ENCODE measurements around the gene IKBIP.
"Not testable (repeated sequence)": the region's sequence is repeated elsewhere in the genome, so short reads cannot be mapped to it uniquely, and the experiment has no call there.

The IKBIP gene, protein sequence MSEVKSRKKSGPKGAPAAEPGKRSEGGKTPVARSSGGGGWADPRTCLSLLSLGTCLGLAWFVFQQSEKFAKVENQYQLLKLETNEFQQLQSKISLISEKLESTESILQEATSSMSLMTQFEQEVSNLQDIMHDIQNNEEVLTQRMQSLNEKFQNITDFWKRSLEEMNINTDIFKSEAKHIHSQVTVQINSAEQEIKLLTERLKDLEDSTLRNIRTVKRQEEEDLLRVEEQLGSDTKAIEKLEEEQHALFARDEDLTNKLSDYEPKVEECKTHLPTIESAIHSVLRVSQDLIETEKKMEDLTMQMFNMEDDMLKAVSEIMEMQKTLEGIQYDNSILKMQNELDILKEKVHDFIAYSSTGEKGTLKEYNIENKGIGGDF

DNA sequence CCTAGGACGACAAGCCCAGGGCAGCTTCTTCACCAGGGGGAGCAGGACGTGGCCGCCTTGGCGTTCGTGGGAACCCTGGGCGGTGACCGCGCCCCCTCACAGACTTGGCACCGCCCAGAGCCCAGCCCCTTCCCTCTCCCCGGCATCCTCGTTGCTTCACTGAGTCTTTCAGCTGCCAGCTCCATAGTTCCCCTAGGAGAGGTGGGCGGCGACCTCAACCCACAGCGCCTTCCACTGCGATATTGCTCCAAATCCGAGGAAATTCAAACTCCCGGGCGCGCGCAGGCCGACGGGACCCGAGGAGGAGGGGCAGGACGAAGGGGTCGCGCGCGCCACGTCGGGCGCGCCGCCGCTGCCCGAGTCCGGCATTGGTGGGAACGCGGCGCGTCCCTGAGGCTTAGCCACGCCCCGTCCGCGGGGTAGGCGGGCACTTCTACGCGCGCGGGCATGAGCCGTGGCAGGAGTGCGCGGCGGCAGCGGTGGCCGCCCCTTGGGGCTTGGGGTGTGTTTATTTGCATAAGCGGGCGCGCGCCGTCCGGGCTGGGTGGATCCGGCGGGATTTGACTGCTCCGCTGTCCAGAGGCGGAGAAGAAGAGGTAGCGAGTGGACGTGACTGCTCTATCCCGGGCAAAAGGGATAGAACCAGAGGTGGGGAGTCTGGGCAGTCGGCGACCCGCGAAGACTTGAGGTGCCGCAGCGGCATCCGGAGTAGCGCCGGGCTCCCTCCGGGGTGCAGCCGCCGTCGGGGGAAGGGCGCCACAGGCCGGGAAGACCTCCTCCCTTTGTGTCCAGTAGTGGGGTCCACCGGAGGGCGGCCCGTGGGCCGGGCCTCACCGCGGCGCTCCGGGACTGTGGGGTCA, at the start of gene IKBIP, which contains the start of gene APAF1:
Gene IKBIP (minus strand): TSS at position 77 of the 860 bp plus-strand sequence. CDS start 87 bp downstream, outside the sequence.
Gene APAF1 (plus strand): TSS at position 579 of the 860 bp plus-strand sequence. CDS start 3,070 bp downstream, outside the sequence.
- peak; percentile 94 to 96 for DNase-seq

DNA sequence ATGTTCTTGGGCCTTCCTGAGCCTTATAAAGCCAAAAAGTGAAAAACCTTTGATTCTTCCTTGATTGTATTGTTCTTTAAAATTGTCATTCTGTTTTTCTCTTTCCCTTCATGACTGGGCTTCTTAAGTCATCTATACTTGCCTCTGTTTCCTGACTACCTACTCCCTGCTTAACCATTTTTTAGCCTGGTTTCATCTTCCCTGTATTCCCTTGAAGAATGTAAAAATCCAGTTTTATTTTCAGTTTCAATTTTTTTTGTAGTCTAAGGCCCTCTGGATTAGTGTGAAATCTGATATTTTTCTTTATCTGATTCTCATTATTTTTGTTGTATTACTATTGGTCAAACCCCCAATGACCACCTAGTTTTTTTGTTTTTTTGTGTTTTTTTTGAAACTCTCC, 46.8 kb upstream of the IKBIP start:
- no peak for DNase-seq

DNA sequence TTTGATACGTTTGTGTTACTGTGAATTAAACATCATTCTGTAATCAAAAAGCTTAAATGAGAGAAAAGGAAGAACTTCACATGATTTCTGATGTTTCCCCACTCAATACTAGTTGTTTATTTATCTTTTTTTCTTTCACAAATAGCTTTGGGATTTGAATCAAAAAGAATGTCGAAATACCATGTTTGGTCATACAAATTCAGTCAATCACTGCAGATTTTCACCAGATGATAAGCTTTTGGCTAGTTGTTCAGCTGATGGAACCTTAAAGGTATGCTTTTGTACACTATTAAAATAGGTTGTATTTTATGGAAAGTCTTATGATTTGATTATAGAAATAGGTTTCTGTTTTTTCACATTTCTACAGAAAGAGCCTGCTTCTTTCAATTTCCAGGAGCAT, 42.0 kb upstream of the IKBIP start:
- DNase-seq = no peak

DNA sequence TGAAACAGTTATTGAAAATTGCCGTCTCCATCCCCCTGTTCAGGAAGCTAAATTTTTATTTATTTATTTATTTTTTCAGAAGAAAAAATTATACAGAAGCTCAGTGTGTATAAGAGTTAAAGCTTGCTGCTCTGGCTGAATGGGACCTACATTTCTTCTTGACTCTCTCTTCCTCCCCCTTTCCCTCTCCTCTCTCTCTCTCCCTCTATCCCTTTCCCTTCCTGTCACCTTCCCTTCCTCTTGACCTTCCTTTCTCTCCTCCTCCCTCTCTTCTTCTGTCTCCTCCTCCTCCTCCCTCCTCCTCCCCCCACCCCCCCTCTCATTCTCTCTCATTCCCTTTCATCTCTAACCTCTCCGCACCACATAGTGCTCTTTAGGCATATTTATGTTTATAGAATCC, 39.6 kb upstream of the IKBIP start:
- DNase-seq = no peak

DNA sequence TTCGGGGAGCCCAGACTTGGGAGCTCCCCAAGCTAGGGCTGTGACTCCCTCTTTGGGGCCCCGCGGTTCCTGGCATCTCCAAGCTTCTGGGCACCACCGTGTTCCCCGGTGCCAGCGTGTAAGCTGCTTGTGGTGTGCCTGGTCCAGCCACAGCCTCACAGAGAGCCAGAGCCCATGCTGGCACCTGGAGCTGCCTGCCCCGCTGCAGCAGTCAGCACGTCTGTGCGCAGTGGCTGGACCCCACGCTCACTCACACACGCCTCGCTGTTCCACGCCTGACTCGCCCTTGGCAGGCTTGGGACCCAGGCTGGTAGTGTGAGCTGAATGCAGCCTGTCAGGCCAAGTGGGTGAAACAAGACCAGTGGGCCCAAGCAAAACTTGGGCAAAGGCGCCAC, 35.0 kb upstream of the IKBIP start:
- DNase-seq = no peak

DNA sequence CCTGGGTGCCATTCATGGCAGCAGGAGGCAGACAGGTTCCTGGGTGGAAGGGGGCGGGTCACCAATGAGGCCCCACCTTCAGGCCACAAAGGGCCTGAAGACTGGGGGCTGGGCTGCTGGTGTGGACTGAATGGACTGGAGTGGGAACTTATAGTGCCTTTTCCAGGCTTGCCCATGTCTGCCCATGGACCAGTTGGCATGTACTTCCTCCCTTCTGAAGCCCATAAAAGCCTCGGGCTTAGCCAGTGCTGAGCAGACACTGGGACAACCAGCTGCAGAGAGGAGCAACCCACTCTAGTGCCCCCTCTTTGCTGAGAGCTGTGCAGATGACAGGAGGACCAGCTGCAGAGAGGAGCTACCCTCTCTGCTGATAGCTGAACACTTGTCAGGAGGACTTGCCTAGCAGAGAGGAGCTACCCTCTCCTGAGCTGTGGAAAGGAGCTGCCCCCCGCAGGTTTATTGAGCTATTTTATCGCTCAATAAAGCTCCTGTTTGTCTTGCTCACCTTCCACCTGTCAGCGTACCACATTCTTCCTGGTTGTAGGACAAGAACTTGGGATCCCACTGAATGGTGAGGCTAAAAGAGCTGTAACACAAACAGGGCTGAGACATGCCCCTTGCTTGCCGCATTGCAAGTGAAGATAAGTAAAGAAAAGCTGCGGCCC, 34.5 kb upstream of the IKBIP start:
- no peak for DNase-seq

DNA sequence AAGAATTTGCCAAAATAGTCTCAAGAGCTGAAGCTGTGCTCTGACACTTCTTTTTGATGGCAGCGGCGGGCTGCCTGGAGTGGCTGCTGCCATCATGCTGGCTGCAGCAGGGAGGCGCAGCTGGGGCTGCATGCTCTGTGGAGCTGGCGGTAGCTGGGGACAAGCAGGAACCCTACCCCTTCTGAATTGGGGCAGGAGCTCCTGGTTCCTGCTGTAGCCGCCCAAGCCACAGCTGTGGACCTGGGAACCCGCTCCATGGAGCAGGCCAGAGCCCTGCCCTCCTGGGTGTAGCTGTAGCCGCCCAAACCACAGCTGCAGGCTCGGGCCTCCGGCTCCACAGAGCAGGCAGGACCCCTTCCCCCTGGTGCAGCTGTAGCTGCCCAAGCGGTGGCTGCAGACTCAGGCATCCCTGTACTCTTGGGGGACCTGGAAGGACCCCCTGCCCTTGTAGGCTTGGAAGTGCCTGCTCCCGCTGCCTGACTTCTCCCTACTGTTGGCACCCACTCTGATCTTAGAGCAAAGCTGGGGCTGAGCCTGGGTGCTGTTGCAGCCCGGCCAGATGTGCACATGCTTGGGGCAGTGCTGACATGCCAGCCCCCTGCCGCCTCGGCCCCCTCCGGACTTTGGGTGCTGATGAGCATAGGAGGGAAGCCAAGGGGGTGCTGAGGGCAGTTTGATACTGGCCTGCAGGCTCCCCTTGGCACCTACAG, 33.8 kb upstream of the IKBIP start:
- DNase-seq = no peak

DNA sequence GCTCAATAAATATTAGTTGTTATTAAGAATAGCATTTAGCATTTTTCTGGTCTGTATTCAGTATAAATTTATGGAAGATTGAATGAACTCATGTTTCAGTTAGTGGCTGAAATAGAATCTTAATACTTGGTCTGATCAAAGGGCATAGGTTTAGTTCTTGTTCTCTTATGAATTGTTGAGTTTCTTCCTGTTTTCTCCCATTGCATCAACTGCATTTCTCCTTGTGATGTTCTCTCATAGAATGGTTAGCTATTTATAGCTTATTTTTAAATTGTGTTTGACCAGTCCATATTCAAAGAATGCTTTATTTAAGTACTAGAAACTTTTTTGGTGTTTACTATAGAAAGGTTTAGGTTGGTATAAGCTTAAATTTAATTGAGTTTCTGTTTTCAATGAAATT, 30.3 kb upstream of the IKBIP start:
- no peak for DNase-seq

DNA sequence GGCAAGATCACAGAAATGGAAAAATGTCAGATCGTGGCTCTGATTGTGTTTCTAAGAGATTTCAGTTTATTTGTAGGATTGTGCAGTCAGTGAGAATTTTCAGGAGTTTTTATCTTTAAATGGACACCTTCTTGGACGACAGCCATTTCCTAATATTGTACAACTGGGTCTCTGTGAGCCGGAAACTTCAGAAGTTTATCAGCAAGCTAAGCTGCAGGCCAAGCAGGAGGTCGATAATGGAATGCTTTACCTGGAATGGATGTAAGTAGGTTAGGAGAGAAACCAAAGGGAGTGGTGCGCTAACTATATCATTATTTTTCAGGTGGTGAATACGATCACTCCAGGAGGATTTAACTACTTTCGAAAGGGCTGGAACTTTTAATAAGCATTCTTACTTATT, 26.9 kb upstream of the IKBIP start:
- no peak for DNase-seq

DNA sequence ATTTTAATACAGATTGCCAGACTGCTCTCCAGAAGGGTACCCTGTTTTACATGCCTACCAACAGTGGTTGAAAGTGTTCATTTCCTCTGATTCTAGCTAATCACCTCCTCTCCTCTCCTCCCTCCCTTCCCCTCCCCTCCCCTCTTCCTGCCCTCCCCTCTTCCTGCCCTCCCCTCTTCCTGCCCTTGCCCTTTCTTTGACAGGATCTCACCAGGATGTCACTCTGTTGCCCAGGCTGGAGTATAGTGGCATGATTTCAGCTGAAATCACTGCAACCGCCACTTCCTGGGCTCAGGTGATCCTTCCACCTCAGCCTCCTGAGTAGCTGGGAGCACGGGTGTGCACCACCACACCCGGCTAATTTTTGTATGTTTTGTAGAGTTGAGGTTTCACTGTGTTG, 25.2 kb upstream of the IKBIP start:
- peak in 1 of 2 donors; percentile 4 for DNase-seq

DNA sequence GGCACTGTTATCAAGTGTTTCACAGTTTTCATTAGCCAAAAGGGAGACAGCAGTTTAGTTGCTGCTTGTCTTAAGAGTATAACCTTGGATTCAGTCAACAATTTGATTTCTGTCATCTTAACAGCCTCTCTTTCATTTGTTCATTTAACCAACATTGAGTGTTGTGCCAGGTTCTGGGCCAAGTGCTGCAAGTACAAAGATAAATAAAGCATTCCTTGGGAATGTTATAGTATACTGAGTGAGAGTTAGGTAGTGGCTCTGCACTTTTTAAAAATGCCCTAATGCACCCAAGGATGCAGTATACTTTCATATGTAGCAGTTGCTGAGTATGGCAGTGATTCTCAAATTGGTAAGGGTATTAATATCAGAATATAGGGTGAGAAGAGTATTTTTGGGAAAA, 15.9 kb upstream of the IKBIP start:
- DNase-seq = no peak

DNA sequence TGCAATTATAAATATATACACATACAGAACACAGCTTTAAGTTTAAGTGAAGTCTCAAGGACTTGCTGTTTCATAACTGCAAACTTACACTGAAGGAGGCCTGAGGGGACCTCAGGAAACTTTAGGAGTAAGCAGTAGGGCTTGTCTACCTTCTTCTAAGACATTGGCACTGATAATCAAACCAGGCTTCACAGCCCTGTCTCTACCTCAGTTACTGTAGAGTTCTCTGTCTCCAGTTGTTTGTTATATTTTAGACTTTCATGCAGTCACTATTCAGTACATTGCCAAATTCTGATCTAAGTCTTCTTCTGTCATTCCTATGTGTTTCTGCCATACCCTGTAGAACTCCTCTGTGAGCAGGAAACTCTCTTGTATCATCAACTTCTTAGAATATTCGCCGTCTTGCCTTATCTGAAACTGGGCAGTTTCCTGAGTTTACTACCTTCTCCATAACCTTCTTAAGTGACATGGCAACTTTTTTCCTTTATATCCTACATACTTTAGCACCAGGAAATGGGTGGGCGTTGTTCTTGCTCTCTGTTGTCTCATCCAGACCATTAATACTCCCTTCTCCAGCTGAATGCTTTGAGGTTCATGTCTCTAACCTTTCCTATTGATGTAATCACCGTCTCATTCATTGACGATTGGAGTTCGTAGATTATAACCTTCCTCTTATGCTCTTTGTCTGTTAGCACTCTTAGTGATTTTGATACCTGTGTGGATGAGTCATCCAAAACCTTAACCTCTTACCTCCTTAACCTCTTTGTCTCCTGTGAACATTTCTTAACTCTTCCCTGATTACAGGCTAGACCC, 11.9 kb upstream of the IKBIP start:
- DNase-seq = no peak

DNA sequence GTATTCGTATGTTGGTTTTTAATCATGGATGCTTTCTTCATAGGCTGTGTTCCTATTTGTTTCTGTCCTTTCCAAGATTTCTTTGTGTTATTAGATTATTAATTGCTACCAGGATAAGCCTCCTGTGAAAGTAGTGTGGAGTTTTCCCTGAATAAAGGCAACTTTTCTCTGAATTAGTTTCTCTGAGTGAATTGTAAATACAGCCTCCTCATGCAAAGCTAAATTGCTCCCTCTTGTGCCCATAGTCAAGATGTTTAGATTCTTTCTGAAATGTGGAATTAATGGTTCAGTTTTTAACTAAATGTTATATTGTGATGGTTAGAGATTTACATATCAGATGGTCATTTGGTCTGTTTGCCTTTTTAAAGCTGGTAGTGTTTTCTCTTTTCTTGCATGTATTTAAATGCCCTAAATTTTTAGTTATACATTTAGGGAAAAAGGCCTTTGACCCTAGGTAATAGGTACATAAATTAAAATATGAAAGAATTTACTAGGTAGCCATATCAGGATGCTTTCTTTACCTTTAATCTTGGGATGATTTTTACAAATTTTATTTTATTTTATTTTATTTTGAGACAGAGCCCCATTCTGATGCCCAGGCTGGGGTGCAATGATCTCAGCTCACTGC, 9.4 kb upstream of the IKBIP start:
- DNase-seq = peak in 1 of 2 donors; percentile 68

DNA sequence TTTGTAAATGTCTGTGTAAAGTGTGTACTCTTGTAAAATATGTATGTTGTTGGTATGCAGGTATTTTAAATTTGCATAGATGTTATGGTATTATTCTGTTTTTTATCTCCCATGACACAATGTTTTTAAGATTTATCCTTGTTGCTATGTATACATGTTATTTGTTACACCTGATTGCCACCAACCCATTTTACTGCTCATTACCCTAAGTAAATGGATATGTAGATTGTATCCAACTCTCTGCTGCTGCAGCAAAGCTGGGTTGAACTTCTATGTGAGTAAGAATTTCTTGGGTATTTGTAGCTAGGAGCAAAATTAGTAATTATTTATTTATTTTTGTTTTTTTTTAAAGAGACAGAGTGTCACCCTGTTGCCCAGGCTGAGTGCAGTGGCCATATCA, 6.7 kb upstream of the IKBIP start:
- DNase-seq = no peak

DNA sequence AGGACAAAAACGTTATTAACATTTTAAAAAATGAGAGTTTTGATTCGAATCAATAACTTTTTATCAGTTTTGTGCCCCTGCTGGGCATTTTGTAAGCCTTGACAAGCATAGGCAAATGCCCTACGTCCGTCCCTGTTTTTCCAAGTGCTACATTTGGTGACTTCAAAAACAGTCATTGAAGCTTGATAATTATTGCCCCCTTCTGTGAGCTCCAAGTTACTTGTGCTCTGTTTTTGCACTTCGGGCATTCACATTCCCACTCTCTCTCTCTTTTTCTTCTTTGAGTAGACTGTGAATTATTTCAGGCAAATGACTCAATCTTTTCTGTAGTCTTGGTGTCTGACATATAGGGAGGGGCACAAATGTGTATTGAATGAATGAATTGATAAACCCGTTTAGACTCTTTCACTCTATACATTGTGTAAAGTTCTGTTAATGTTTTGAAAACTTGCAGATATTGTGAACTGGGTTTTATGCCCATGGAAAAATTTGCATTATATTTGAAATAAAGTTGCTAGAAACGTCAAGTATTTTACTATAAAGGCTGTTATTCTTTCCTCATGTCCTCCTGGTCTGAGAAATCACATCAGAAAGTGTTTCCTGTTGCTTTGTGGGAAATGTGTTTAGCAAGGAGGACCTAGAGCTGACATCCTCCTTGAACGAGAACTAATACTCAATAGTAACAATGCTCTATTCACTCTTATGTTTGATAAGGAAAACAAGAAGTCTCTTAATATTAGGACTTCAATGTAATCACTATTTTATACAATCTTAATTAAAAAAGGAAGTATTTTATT, 1.9 kb upstream of the IKBIP start:
- no peak for DNase-seq

DNA sequence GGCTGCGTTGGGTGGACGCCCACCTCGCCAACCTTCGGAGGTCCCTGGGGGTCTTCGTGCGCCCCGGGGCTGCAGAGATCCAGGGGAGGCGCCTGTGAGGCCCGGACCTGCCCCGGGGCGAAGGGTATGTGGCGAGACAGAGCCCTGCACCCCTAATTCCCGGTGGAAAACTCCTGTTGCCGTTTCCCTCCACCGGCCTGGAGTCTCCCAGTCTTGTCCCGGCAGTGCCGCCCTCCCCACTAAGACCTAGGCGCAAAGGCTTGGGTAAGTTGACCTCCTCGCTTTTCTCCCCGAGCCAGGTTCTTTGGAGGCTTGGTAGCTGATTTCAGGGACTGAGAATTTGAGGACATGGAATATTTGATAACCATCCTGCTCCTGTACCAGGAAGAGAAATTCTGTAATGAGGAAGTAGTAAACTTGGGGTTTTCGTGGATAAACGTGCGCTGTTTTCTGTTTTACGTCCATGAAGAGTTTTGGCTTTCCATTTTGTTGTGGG, 1.0 kb upstream of the IKBIP start:
- DNase-seq = no peak

DNA sequence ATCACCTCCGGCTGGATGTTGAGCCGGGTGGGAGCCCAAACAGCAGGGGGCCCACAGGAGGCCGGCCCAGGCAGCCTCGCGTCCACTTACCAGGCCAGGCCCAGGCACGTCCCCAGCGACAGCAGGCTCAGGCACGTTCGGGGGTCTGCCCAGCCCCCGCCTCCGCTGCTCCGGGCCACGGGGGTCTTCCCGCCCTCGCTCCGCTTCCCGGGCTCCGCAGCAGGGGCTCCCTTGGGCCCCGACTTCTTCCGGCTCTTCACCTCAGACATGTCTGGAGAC, 216 bp downstream of the IKBIP start:
- DNase-seq = peak in 1 of 2 donors; percentile 12

DNA sequence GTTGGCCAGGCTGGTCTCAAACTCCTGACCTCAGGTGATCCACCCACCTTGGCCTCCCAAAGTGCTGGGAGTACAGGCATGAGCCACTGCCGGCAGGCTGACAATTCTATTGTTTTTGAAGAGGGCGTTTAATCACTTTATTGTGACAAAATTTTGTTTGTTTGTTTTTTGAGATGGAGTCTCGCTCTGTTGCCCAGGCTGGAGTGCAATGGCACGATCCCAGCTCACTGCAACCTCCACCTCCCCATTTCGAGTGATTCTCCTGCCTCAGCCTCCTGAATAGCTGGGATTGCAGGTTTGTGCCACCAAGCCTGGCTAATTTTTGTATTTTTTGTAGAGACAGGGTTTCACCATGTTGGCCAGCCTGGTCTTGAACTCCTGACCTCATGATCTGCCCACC, 1.8 kb downstream of the IKBIP start:
- not testable (repeated sequence) for DNase-seq

DNA sequence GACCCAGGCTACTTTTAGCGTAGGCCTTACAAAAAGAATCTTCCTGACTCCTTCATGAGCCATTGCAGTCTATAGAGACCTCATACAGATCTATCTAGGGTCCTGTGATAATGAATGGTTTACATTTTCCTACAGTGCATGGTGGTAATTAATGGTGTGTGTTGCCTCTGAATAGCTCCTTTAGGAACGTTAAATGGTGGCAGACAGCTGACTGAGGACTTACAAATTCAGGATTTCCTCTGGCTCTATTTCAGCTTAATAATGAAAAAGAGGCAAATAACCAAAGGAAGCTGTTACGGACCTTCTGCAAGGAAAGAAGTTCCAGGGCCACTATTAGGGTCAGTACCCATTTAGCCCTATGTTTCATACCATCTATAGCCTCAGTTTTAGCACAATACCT, 5.1 kb downstream of the IKBIP start:
- DNase-seq = no peak

DNA sequence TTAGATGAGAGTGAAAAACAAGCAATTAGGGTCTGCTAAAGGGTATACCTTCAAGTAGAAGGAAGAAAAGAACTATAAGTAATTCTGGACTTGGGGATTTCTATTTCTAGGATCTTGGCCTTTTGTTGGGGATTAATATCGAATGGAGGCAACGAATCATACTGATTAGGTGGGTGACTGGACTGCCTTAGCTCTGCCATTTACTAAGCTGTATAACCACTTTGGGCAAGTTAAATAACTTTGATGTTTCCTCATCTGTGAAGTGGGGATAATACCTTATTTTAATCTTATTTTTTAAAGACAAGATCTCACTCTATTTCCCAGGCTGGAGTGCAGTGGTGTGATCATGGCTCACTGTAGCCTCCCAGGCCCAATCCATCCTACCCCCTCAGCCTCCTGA, 6.6 kb downstream of the IKBIP start:
- DNase-seq = no peak

DNA sequence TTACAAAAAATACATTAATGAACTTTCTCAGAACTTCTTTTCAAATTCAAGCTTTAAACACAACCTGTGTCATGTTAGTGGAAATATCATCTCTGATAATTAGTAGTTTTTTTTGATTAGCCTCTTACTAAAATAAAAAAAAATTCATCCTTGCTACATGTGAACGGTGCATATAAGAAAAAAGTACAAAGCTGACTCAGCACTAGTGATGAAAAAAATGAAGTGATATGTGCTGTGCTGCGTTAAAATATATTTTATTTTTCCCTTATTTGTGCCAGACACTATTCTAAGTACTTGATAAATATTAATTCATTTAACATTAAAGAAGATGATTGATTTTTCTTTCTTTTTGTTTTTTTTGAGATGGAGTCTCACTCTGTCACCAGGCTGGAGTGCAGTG, 7.5 kb downstream of the IKBIP start:
- DNase-seq = no peak

Measured in CD4-positive, alpha-beta T cell treated with Interleukin-4 for 1 hour (primary cell).